ENCODE measurements around the gene ERMARD.

GRCh38 chr6:169745405-169745804 lies 6.0 kb upstream of the ERMARD start:
- TF ChIP-seq EP300 (IDR thresholded peaks at IDR 0.05; ENCODE audit: borderline replicate concordance) (no peak), REST (IDR thresholded peaks at IDR 0.05; ENCODE audit: low read depth) (no peak)

Measured in Ishikawa (cell line).